Measurements from ENCODE around the gene THY1. TPM values are rescaled to one million over a fixed set of nuclear protein-coding genes. Genes with fewer than 3 reads are reported as not detected.

THY1 gene
- total RNA-seq, 1 donor from 2014 or later, result 2.1 TPM

DNA sequence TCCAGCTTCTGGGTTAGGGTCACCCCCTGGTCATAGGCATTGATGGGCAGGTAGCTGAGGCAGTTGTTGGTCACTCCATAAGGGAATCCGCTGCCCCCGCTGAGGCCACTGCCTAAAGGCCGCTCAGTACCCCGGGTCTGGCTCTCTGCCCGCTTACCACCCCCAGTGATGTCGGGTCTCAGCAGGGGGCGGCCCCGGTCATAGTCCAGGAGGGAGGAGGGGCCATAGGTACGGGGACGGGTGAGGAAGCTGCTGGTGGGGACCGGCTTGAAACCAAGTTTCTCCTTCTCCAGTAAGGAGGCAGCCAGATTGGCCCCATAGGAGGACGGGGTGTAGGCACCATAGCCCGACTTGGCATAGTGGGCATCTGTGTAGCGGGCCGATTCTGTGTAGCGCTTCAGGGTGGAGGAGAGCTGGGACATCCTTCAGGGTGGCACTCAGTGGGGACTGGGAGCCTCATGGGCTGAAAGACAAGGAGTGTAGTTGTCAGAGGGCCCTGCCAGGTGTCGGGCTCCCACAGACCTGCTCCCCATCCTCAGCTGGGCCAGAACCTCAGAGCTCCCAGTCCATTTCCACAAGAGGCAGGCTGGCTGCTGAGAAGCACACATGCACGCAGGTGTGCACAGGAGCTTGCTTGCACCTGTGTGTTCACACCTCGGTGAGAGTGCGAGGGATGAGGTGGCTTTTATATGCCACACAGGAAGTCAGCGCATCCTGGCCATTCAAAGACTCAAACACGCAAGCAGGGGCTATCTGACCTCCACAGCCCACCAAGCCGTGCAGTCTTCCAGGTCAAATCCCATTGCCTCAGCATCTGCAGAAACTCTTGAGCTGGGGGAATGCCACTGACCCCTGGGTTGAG lies 49.7 kb downstream of the THY1 start:
- no peak for TF ChIP-seq CTCF (IDR thresholded peaks at IDR 0.05; ENCODE audit: insufficient read depth, low read length, severe bottlenecking)
- no peak overlapping the region for H3K4me3 ChIP-seq (ENCODE audit: low read depth, low read length)
- H3K36me3 ChIP-seq (ENCODE audit: control insufficient read depth, insufficient read depth, low read length), result no peaks in the 10 kb centered on the region
- no peak for FAIRE-seq
- H3K27me3 ChIP-seq (ENCODE audit: control insufficient read depth, insufficient read depth, low read length), result no peaks in the 10 kb centered on the region
- no peak for DNase-seq (ENCODE audit: low read depth)

DNA sequence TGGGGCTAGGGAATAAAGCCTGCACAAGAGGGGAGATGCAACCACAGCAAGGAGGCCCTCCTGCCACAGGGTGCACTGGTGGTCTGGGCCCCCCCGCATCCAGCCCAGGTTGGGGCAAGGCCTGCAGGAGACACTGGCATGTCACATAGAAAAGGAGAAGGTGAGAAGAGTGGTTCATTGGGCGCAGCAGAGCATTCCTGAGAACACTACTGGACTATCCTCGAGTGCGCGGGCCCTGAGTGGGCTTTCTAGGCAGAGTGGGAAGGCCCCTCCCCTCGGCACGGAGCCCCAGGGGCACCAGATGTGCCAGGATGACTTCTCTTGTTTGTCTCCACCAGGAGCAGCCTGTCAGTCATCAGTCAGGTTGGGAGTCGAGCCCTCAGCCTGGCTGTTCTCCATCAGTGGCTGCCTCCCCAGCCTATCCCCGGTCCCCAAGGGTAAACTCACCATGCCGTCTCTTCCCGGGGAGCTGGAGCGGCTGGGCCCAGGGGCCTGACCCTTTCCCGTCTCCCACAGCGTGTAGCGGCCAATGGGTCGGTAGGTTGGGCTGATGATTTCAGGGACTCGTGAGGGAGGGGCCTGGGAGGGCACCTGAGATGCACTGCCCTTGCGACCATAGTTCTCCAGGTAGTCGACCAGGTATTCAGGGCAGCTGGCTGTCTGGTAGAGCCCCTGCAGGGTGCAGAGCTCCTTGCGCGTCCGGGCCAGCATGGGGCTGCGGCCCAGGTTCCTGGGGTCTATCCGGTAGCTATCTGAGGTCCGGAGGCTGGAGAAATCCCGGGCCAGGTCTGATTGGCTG lies 50.5 kb downstream of the THY1 start:
- Histone ChIP-seq H3K36me3 (ENCODE audit: control insufficient read depth, insufficient read depth, low read length) (no peaks in the 10 kb centered on the region), H3K27me3 (ENCODE audit: control insufficient read depth, insufficient read depth, low read length) (no peaks in the 10 kb centered on the region), H3K4me3 (ENCODE audit: low read depth, low read length) (no peak overlapping the region)
- DNase-seq (ENCODE audit: low read depth) (no peak), FAIRE-seq (no peak)
- no peak for TF ChIP-seq CTCF (IDR thresholded peaks at IDR 0.05; ENCODE audit: insufficient read depth, low read length, severe bottlenecking)

DNA sequence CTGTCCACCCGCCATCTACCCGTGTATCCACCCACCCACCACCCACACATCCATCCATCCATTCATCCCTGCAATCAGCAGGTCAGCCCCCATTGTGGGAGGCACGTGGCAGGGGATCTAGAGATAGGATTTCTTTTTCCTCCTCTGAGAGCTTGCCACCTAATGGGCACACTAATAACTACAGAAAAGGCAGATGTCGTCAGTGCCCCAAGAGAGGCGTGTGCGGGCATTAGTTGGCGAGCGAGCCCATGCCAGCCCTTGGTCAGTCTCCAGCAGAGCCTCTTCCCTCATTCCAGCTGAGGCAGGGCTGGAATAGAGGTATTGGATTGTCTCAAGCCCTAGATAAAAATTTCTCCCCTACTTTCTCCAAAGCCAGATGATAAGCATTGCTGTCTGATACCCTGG lies 51.2 kb downstream of the THY1 start:
- no peaks in the 10 kb centered on the region for H3K27me3 ChIP-seq (ENCODE audit: control insufficient read depth, insufficient read depth, low read length)
- peak; percentile 59 for TF ChIP-seq CTCF (IDR thresholded peaks at IDR 0.05; ENCODE audit: insufficient read depth, low read length, severe bottlenecking)
- DNase-seq (ENCODE audit: low read depth), result peak; percentile 59
- no peak overlapping the region for H3K4me3 ChIP-seq (ENCODE audit: low read depth, low read length)
- no peaks in the 10 kb centered on the region for H3K36me3 ChIP-seq (ENCODE audit: control insufficient read depth, insufficient read depth, low read length)
- FAIRE-seq, result no peak

GRCh38 chr11:119371067-119371601 lies 51.8 kb downstream of the THY1 start:
- no peaks in the 10 kb centered on the region for H3K27me3 ChIP-seq (ENCODE audit: control insufficient read depth, insufficient read depth, low read length)
- TF ChIP-seq CTCF (IDR thresholded peaks at IDR 0.05; ENCODE audit: insufficient read depth, low read length, severe bottlenecking), result no peak
- no peaks in the 10 kb centered on the region for H3K36me3 ChIP-seq (ENCODE audit: control insufficient read depth, insufficient read depth, low read length)
- FAIRE-seq (no peak), DNase-seq (ENCODE audit: low read depth) (no peak)
- H3K4me3 ChIP-seq (ENCODE audit: low read depth, low read length), result no peak overlapping the region

DNA sequence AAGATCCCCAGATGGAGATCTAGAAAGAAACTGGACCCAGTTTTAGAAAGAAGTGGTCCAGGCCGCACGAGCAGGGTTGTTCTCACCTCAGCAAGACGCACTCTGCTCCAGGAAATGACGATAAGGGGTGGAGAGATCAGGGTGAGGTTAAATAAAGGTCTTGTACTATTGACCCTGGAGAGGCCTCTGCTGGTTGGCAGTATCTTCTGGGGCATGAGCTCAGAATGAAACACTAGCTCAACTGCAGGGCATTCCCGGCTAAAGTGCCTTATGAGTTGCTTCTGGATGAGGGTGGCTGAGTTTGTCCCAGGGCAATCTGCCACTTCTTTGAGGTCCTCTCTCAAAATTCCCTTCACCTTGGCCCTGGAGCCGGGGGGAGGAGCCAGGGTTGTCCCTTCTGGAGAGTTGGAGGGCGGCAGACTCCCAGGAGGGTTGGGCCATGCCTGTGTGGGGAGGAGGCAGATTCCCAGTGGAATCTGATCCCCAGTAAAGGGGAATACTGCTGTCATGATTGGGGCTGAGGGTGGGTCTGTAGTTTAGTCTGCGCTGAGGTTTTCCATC lies 52.4 kb downstream of the THY1 start:
- no peak for TF ChIP-seq CTCF (IDR thresholded peaks at IDR 0.05; ENCODE audit: insufficient read depth, low read length, severe bottlenecking)
- no peak overlapping the region for H3K4me3 ChIP-seq (ENCODE audit: low read depth, low read length)
- DNase-seq (ENCODE audit: low read depth) (no peak), FAIRE-seq (no peak)
- H3K36me3 ChIP-seq (ENCODE audit: control insufficient read depth, insufficient read depth, low read length), result no peaks in the 10 kb centered on the region
- no peaks in the 10 kb centered on the region for H3K27me3 ChIP-seq (ENCODE audit: control insufficient read depth, insufficient read depth, low read length)

All from bronchial epithelial cell (primary cell).